Effector memory CD4-positive, alpha-beta T cell (primary cell): ENCODE results near the gene TMEM203.

ENCODE experiments used
- DNase-seq, 3 donors: peaks; one replicate each; pipeline ENCODE4 v3.0.0-alpha.2; 2020
- H3K27ac ChIP-seq: 2 replicates; pipeline ENCODE4 v1.7.0; 2013; ENCODE audit warnings: mild to moderate bottlenecking, low read length, moderate library complexity; ENCODE audit not compliant: insufficient read depth, poor library complexity, severe bottlenecking
- H3K27me3 ChIP-seq: replicated peaks from 2 replicates; pipeline ENCODE4 v1.7.0; 2013; ENCODE audit warnings: mild to moderate bottlenecking, low read length; ENCODE audit not compliant: insufficient read depth, control insufficient read depth, poor library complexity, severe bottlenecking
- H3K36me3 ChIP-seq: 2 replicates; pipeline ENCODE4 v1.7.0; 2013; ENCODE audit warnings: mild to moderate bottlenecking, low read length, moderate library complexity; ENCODE audit not compliant: control insufficient read depth, insufficient read depth
- H3K4me1 ChIP-seq: 2 replicates; pipeline ENCODE4 v1.7.0; 2013; ENCODE audit warnings: low read length, mild to moderate bottlenecking; ENCODE audit not compliant: control insufficient read depth, insufficient read depth, poor library complexity, severe bottlenecking
- H3K4me3 ChIP-seq: 2 replicates; pipeline ENCODE4 v1.7.0; 2013; ENCODE audit warnings: low read length, low read depth, mild to moderate bottlenecking; ENCODE audit not compliant: insufficient read depth, poor library complexity, severe bottlenecking
- H3K9me3 ChIP-seq: 2 replicates; pipeline ENCODE4 v1.7.0; 2013; ENCODE audit warnings: mild to moderate bottlenecking, low read length, moderate library complexity; ENCODE audit not compliant: control insufficient read depth

Gene TMEM203

DNA sequence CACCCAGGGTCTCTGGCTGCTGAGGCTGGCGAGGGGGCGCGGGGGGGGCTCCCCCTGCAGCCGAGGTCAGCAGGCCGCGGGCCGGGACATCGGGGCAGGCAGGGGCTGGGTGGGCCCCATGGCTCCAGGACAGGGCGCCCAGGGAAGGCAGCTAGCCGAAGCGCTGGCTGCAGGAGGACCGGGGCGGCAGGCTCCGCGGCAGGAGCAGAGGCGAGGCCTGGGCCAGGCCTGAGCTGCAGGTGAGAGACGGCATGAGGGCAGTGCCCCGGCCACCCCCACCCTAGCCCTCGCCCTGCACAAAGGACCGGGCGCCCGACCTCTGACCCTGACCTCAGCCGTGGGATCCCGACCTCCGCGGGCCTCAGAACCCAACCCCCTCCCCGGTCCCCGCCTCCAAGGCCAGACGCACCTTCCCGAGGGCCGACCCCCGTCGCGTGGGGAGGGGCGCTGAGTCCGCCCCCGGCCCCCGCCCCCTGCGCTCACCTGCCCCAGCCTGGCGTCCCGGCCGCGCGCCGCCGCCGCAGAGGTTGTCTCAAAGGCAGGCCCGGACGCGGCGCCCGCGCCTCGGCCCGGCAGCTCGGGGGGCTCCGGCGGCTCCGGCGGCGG lies 16.2 kb upstream of the TMEM203 start:
- H3K9me3 ChIP-seq, result no peaks in the 10 kb centered on the region
- H3K36me3 ChIP-seq, result no peaks in the 10 kb centered on the region
- DNase-seq, result no peak
- H3K27me3 ChIP-seq, result no peaks in the 10 kb centered on the region
- no peak overlapping the region for H3K27ac ChIP-seq
- peak overlapping the region; percentile 39 for H3K4me3 ChIP-seq
- H3K4me1 ChIP-seq, result peaks cover 20% of the 10 kb centered on the region

GRCh38 chr9:137221095-137221505 lies 15.7 kb upstream of the TMEM203 start:
- Histone ChIP-seq H3K27ac (no peak overlapping the region), H3K27me3 (no peaks in the 10 kb centered on the region), H3K36me3 (no peaks in the 10 kb centered on the region), H3K4me1 (peaks cover 20% of the 10 kb centered on the region), H3K4me3 (no peak overlapping the region), H3K9me3 (no peaks in the 10 kb centered on the region)
- no peak for DNase-seq

DNA sequence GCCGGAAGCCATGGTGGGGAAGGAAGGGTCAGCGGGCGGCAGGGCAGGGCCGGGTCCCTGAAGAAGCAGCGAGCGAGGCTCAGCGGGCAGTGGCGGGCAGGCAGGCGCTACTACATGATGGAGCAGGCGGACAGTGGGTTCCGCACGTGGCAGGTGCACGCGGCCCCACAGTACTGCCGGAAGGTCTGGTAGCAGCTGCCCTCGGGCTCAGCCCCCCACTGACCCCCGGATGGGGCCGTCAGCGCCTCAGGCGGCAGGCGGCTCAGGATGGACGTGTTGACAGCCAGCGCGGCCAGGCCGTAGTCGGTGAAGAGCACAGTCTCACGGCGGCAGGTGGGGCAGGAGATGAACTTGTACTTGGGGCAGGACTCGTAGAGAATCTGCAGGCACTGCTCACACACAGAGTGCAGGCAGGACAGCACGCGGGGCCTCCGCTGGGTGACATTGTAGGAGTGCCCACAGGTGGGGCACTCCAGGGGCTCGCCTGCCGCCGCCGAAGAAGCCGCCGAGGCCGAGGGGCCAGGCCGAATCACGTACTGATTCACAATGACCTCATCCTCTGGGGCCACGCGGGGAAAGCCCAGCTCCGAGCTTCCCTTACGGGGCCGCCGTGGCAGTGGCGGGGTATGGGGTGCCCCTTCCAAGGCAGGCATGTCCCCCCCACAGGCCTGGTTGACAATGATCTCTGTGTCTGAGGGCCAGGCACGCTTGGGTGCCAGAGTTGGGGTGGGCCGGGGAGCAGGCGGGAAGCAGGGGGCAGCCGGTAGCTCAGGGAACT lies 15.1 kb upstream of the TMEM203 start:
- no peak for DNase-seq
- no peaks in the 10 kb centered on the region for H3K36me3 ChIP-seq
- peaks cover 20% of the 10 kb centered on the region for H3K4me1 ChIP-seq
- H3K27me3 ChIP-seq, result no peaks in the 10 kb centered on the region
- H3K9me3 ChIP-seq, result no peaks in the 10 kb centered on the region
- no peak overlapping the region for H3K27ac ChIP-seq
- no peak overlapping the region for H3K4me3 ChIP-seq

DNA sequence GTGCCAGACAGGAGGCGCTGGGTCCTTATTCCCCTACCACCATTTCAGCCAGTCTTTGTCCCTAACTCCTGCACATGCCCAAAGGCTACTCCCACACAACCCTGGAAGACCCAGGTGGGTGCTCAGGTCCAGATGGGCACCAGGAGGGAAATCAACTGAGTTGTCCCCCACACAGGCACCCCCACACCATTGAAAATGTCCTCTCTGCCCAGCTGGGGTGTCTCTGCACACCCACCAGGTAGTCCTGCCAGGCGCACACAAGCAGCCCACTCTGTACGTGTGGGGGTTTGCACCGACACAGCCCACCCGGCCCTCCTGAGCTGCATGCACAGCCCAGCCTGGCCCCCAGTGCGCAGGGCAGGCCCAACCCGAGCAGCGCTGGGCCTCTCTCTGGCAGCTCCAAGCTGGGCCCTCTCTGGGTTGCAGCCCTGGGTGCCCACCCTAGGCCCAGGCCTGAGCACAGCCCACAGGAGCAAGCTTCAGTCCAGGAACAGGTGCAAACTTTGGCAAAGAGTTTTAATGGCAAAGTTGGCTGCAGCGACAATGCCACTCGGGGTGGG lies 14.4 kb upstream of the TMEM203 start:
- H3K27ac ChIP-seq, result no peak overlapping the region
- H3K4me3 ChIP-seq, result no peak overlapping the region
- no peaks in the 10 kb centered on the region for H3K9me3 ChIP-seq
- H3K27me3 ChIP-seq, result no peaks in the 10 kb centered on the region
- H3K4me1 ChIP-seq, result peaks cover 20% of the 10 kb centered on the region
- no peaks in the 10 kb centered on the region for H3K36me3 ChIP-seq
- DNase-seq, result no peak

DNA sequence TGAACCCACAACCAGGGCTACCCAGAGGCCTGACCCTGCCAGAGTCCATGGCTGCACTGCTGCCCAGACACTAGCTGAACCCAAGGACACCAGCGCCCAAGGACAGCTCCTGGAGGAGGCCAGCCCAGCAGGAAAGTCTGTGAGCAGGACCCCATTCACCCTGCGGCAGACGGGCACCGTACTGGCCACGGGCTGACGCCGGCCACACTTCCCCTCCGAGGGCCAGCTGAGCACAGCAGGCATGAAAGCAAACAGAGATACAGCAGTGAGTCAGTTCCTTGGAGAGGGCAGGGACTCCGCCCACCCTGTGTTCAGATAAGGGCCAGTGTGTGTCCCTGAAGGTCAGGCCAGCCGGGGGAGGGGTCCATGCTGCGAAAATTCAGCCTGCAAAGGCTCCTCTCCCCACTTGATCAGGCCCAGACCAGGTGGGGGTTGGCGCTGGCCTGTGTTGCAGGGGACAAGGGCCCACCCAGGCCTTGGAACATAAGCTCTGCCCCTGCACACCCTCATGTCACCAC lies 13.4 kb upstream of the TMEM203 start:
- H3K36me3 ChIP-seq, result no peaks in the 10 kb centered on the region
- H3K27me3 ChIP-seq, result no peaks in the 10 kb centered on the region
- H3K4me3 ChIP-seq, result no peak overlapping the region
- no peaks in the 10 kb centered on the region for H3K9me3 ChIP-seq
- no peak for DNase-seq
- H3K4me1 ChIP-seq, result peaks cover 13% of the 10 kb centered on the region
- H3K27ac ChIP-seq, result no peak overlapping the region

DNA sequence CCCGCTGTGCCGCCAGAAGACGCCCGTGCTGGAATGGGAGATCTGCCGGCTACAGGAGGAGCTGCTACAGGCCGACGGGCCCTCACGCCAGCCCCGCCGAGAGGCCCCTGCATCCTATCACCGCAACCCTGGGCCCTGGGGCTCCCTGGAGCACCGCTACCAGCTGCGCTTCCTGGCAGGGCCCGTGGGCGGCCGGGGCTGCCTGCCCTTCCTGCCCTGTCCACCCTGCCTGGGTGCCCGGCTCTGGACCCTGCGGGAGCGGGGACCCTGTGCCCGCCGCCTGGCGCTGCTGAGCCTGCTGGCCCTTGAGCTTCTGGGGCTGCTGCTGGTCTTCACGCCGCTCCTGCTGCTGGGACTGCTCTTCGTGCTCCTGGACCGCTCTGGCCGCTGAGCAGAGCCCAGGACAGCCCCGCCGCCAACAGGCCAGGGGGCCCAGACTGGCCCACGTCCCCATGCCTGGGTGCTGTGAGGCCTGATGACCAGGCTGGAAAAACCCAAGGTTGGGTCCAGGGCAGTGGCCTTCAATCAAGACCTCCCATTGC lies 12.8 kb upstream of the TMEM203 start:
- Histone ChIP-seq H3K4me1 (peaks cover 11% of the 10 kb centered on the region), H3K27me3 (no peaks in the 10 kb centered on the region), H3K36me3 (no peaks in the 10 kb centered on the region), H3K4me3 (no peak overlapping the region), H3K27ac (no peak overlapping the region), H3K9me3 (no peaks in the 10 kb centered on the region)
- DNase-seq, result no peak

DNA sequence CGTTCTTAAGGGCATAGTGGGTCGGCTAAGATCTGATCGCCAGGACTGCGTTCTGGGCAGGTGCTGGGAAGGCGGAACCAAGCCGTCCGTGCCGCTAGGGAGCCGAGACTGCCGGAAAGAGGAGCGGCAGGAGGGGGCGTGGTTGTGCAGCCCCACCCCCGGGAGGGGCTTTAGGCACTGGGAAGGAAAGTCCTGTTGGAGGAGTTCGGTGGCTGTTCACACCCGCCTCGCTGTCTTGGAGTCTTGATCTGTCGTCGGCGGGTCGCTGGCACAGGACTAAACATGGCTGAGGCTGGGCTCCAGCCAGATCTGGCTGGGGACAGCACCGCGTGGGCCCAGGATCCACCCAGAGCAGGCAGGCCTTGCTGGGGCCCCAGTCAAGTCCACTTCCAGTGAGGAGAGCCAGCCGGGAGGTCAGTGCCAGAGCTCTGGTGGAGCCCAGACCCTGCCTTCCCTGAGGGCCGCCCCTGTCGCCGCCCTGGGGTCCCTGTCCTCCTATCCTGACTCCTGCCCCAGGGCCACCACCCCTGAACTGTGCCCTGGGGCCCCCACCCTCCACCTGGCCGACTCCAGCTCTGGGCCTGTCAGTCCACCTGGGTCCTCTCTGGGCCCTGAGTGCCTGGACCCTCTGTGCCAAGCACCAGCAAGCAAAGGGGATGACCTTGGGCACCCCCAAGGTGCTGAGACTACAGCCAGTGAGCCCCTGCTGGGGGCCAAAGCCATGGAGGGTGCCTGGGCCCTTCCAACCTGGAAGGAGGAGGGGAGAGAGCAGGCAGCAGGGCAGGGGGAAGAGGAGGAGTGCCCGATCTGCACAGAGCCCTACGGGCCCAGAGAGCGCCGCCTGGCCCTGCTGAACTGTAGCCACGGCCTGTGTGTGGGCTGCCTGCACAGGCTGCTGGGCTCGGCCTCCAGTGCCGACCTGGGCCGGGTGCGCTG lies 12.1 kb upstream of the TMEM203 start:
- no peak for DNase-seq
- Histone ChIP-seq H3K4me1 (peaks cover 6% of the 10 kb centered on the region), H3K27ac (no peak overlapping the region), H3K9me3 (no peaks in the 10 kb centered on the region), H3K4me3 (no peak overlapping the region), H3K27me3 (no peaks in the 10 kb centered on the region), H3K36me3 (no peaks in the 10 kb centered on the region)

- no peaks in the 10 kb centered on the region for H3K36me3 ChIP-seq
- H3K4me1 ChIP-seq, result peaks cover 3% of the 10 kb centered on the region
- DNase-seq, result no peak
- H3K9me3 ChIP-seq, result no peaks in the 10 kb centered on the region
- no peak overlapping the region for H3K27ac ChIP-seq
- no peak overlapping the region for H3K4me3 ChIP-seq
- no peaks in the 10 kb centered on the region for H3K27me3 ChIP-seq
Measured at GRCh38 chr9:137216188-137216965, 10.9 kb upstream of the TMEM203 start.
